ENCODE measurements around the gene TMIGD1.

GRCh38 chr17:30375661-30376060 lies 41.8 kb upstream of the TMIGD1 start:
- TF ChIP-seq, protein P1, sequence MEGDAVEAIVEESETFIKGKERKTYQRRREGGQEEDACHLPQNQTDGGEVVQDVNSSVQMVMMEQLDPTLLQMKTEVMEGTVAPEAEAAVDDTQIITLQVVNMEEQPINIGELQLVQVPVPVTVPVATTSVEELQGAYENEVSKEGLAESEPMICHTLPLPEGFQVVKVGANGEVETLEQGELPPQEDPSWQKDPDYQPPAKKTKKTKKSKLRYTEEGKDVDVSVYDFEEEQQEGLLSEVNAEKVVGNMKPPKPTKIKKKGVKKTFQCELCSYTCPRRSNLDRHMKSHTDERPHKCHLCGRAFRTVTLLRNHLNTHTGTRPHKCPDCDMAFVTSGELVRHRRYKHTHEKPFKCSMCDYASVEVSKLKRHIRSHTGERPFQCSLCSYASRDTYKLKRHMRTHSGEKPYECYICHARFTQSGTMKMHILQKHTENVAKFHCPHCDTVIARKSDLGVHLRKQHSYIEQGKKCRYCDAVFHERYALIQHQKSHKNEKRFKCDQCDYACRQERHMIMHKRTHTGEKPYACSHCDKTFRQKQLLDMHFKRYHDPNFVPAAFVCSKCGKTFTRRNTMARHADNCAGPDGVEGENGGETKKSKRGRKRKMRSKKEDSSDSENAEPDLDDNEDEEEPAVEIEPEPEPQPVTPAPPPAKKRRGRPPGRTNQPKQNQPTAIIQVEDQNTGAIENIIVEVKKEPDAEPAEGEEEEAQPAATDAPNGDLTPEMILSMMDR (conservative IDR thresholded peaks at IDR 0.05 in 1 of 2, IDR thresholded peaks at IDR 0.05 in 1 of 2; ENCODE audit: low read depth in 1 of 2, low read length in 2 of 2) = no peak
- TF ChIP-seq EZH2 (IDR thresholded peaks at IDR 0.05; ENCODE audit: low read length, missing control alignments) = no peak
